Sigmoid colon (tissue), 4 donors: ENCODE data around the gene S100A2.

Experiments used
- CTCF ChIP-seq, 4 experiments: fragments of 450-650 bp in 3 of 4; fragments of 200-600 bp in 1 of 4; IDR thresholded peaks; one replicate each; pipeline ENCODE4 v1.5.1; 2016 to 2019; ENCODE audit warnings: antibody characterized with exemption in 4 of 4, mild to moderate bottlenecking in 3 of 4, moderate library complexity in 2 of 4
- EP300 ChIP-seq, 4 donors: sonication (generic); formaldehyde crosslinking; IDR thresholded peaks; one replicate each; pipeline ENCODE4 v1.6.1; 2017; ENCODE audit warnings: antibody characterized with exemption in 4 of 4

DNA sequence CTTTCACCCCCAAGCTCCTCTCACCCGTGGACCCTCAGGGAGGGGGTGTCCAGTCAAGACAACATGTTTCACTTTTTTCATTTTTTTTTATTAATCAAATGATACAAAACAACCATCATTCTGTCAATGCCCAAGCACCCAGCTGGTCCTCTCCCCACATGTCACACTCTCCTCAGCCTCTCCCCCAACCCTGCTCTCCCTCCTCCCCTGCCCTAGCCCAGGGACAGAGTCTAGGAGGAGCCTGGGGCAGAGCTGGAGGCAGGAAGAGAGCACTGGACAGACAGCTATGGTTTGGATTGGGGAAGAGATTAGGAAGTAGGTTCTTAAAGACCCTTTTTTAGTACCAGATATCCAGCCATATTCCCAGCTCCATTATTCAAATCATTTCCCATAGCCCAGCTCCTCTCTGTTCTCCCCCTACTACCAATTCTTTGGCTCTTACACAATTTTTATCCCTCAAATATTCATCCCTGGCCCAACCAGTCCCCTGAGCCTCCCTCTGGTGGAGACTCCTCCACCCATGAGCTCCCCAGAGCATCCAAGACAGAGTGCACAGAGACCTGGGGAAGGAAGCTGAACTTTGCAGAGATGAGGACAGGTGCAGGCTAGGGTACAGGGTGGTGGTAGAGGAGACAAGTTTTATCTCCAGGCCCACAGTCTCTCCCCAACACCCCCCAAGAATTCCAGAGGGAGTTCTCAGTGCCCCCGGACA lies 48.7 kb upstream of the S100A2 start:
- TF ChIP-seq CTCF (IDR thresholded peaks at IDR 0.05) (no peak), EP300 (IDR thresholded peaks at IDR 0.05) (no peak)
